GM04503 (cell line): ENCODE measurements around the gene NDUFA8.
"Not testable (repeated sequence)": the region's sequence is repeated elsewhere in the genome, so short reads cannot be mapped to it uniquely, and the experiment has no call there.

ENCODE experiments used
- DNase-seq: peaks from one replicate; pipeline ENCODE4 v3.0.0-alpha.2; 2012; ENCODE audit warnings: low read depth

NDUFA8 gene

GRCh38 chr9:122121391-122121790 is 38.2 kb downstream of the NDUFA8 start:
- no peak for DNase-seq

- DNase-seq = no peak
Measured at GRCh38 chr9:122120316-122121071, 39.1 kb downstream of the NDUFA8 start.

GRCh38 chr9:122119721-122120120 is 39.9 kb downstream of the NDUFA8 start:
- DNase-seq = no peak

GRCh38 chr9:122119166-122119521 is 40.4 kb downstream of the NDUFA8 start:
- DNase-seq = no peak

DNA sequence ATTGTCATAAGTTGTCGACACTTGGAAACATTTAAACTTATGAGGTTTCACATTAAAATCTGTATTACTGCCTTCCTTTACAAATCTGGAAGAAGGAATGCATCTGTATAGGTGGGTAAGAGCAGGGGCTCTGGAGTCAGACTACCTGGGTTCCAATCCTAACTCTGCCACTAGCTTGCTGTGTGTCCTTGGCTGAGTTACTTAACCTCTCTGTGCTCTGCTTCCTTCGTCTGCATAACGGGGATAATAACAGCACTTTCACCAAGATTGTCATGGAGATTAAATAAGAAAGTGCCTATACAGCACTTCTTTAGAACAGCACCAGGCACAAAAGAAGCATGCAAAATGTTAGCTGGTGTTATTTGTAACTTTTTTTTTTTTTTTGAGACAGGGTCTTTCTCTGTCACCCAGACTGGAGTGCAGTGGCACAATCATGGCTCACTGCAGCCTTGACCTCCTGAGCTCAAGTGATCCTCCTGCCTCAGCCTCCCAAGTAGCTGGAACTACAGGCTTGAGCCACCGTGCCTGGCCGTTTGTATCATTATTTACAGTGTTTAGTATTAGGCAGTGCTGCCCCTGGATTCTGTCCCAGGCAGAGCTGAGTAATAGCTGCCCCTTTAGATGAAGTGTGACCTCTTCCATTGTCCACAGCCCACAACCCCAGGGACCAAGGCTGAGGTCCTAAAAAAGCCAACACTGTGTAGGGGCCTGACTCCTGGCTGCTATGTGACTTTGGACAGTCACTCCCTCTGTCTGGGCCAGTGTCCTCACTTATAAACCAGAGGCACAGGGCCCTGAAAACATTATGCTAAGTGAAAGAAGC is 41.0 kb downstream of the NDUFA8 start:
- no peak for DNase-seq

DNA sequence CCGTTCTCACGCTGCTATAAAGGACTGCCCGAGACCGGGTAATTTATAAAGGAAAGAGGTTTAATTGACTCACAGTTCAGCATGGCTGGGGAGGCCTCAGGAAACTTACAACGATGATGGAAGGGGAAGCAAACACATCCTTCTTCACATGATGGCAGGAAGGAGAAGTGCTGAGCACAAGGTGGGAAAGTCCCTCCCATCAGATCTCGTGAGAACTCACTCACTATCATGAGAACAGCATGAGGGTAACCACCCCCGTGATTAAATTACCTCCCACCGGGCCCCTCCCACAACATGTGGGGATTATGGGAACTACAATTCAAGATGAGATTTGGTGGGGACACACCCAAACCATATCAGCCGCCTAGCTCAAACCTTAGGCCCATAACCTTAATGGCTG is 42.3 kb downstream of the NDUFA8 start:
- DNase-seq = not testable (repeated sequence)

GRCh38 chr9:122116448-122117173 is 43.0 kb downstream of the NDUFA8 start:
- no peak for DNase-seq

DNA sequence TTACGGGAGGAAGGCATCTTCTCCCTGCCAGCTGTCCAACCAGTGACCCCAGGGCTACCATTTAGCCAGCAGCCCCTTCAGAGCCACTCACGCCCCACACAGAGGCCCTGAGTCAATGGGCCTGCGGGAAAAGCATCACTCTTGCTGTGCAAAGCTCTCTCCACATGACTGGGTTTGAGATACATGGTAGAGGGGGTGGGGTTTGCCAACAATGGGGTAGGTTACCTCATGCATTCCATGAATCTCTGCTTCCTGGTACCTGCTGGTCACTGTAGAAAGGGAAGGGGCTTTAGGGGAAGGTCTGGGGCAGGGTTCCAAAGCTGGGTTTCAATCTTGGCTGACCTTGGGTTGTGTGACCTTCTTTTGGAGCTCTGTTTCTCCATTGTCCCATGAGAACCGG is 43.5 kb downstream of the NDUFA8 start:
- DNase-seq = no peak

DNA sequence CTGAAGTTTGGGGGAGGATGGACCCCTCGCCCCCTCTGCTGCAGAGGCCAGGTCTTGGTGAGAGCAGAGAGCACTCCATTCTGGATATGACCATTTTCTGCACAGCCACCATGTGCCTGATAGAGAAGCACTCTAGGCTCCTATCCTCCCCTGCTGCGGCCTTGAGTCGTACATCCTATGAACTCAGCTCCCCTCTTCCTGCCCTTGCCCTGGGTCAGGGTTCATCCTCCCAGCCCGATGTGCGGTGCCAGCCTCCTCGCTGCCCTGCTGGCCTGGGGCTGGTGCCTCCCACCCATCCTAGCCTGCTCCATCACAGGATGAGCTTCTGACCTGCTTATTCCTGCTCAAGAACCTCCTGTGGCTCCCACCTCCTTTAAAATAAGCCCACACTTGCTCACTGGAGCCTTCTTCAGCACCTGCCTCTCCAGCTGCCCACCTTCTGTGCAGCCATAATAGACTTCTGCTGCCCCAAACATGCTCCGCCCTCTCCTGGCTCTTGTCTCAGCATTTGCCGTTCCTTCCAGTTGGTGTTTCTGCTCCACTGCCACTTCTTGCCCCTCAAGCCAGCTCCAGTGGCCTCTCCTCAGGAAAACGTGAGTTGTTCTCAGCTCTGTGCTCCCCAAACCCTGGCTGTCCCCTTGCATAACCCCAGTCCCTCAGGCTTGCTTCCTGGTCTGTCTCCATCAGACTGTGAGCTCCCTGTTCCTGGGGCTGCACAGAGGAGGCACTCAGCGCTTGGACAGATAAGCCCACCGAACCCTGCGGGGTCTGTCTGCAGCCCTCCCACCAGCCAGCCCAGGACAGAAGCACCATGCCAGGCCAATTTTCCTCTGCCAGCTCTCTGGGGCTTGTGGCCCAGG is 44.2 kb downstream of the NDUFA8 start:
- DNase-seq = no peak

- DNase-seq = no peak
Measured at GRCh38 chr9:122113574-122113973, 46.0 kb downstream of the NDUFA8 start.

GRCh38 chr9:122112238-122112637 is 47.3 kb downstream of the NDUFA8 start:
- DNase-seq = no peak

GRCh38 chr9:122111413-122112085 is 48.0 kb downstream of the NDUFA8 start:
- DNase-seq = no peak

DNA sequence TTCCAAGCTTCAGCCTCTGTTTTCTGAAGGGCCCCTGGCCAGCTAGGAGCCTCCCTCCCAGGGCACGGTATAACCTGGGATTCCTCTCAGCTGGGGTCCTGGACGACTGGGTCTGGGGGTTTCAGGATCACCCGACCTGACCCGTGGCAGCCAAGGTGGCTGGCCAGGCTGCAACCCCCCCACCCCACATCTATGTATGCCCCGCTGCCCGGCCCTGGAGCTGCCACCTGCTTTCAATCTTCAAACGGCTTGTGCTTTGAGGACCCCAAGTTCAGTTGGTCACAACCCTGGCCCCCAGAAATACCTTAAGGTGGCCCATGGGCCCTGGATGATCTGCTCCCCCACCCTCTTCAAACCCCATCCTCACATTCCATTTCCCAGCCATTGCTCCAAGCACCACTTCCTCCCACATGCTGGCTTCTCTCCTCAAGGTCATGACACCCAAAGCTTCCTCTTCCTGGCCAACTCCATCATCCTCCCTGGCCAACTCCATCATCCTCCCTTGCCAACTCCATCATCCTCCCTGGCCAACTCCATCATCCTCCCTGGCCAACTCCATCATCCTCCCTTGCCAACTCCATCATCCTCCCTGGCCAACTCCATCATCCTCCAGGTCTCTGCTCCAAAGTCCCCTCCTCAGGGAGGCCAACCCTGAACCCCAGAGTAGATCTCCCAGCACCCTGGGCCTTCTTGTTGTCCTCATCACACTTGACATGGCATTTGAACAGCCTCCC is 49.3 kb downstream of the NDUFA8 start:
- no peak for DNase-seq

- DNase-seq = no peak
Measured at GRCh38 chr9:122109035-122109813, 50.4 kb downstream of the NDUFA8 start.

- DNase-seq = no peak
Measured at GRCh38 chr9:122107291-122107805, 52.2 kb downstream of the NDUFA8 start.

GRCh38 chr9:122106576-122106975 is 53.0 kb downstream of the NDUFA8 start:
- DNase-seq = no peak

DNA sequence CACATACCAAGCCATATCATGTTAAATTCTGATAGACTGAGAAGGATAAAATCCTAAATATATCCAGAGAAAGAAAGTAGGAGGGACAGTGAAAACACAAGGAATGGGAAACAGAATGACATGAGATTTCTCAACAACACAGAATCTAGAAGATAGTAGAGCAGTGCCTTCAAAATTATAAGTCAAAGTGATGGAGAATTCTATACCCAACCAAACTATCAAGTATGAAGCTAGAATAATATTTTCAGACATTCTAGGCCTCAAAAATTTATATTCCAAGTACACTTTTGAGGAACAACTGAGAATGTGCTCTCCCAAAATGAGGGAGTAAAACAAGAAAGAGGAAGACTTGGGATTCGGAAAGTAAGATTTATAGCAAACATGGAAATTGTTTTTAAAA is 55.6 kb downstream of the NDUFA8 start:
- DNase-seq = no peak

- DNase-seq = no peak
Measured at GRCh38 chr9:122102156-122102555, 57.4 kb downstream of the NDUFA8 start.

DNA sequence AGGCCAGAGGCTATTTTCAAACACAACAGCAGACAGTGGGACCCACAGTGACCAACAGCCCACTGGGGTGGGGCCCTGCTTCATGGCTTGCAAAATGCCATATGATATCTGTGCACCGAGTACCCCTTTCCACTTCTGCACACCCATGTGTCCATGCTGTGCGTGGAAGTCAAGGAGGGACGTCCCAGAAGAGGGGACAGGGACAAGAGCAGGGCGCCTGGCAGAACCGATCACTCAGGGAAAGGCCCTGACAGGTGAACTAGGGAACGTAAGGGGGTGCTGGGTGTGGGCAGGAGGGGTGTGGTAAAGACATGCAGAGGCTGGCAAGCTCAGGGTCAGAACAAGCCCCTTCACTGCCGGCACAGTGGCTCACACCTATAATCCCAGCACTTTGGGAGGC is 58.8 kb downstream of the NDUFA8 start:
- DNase-seq = no peak
